NT2/D1 (cell line): ENCODE results near the gene KIF13A.
A peak's percentile ranks its signal among the peaks of the same experiment; 100 is the strongest.

Experiments
- DNase-seq: peaks from one replicate; pipeline ENCODE4 v3.0.0-alpha.2; 2011; ENCODE audit warnings: low read depth, low spot score
- H3K27me3 ChIP-seq: 2 replicates; pipeline ENCODE4 v1.6.0; 2011; ENCODE audit warnings: mild to moderate bottlenecking; ENCODE audit not compliant: insufficient read length, insufficient read depth
- H3K36me3 ChIP-seq: 2 replicates; pipeline ENCODE4 v1.6.1; 2011; ENCODE audit warnings: mild to moderate bottlenecking, low read length, mixed read lengths; ENCODE audit not compliant: insufficient read depth, insufficient read length
- H3K4me1 ChIP-seq: 2 replicates; pipeline ENCODE4 v1.5.1; 2011; ENCODE audit not compliant: insufficient read depth, insufficient read length
- H3K4me3 ChIP-seq: 2 replicates; pipeline ENCODE4 v1.5.1; 2011; ENCODE audit warnings: low read depth; ENCODE audit not compliant: insufficient read length
- H3K9ac ChIP-seq: 2 replicates; pipeline ENCODE4 v1.6.0; 2011; ENCODE audit warnings: low read depth; ENCODE audit not compliant: insufficient read length
- H3K9me3 ChIP-seq: 2 replicates; pipeline ENCODE4 v1.5.1; 2011; ENCODE audit warnings: mild to moderate bottlenecking, low read length; ENCODE audit not compliant: insufficient read depth
- SUZ12 ChIP-seq: IDR thresholded peaks from 2 replicates; pipeline ENCODE4 v1.6.1; 2011; ENCODE audit not compliant: insufficient read length, insufficient read depth; ENCODE audit errors: extremely low read depth
- YY1 ChIP-seq: IDR thresholded peaks from 2 replicates; pipeline ENCODE4 v1.6.1; 2011; ENCODE audit not compliant: insufficient read length, insufficient read depth
- ZNF274 ChIP-seq: IDR thresholded peaks from 2 replicates; pipeline ENCODE4 v1.6.1; 2011; ENCODE audit warnings: mild to moderate bottlenecking, low read depth, low read length

Gene KIF13A

DNA sequence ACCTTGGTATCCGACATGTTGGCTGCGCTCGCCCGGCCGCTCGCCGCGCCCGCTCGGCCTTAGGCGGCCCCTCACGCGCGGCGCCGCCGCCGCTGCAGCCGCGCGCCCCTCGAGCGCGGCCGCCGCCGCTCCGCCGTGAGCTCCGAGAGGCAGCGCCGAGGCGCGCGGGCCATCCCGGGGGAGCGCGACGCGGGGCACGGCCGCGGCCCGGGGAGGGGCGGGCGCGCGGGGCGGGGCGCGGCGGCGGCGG is at the start of gene KIF13A:
TSS of gene KIF13A (minus strand) at position 189 of the 250 bp plus-strand sequence. CDS start at position 17, 172 bp downstream.
- TF ChIP-seq SUZ12 = no peak
- TF ChIP-seq ZNF274 = no peak
- TF ChIP-seq YY1 = no peak
- DNase-seq = no peak
- H3K9me3 ChIP-seq = no peaks in the 10 kb centered on the region
- H3K9ac ChIP-seq = peak within 1 kb of the TSS; percentile 81
- no peaks in the 10 kb centered on the region for H3K4me1 ChIP-seq
- peaks cover 9% of the 10 kb centered on the region for H3K36me3 ChIP-seq
- peak within 1 kb of the TSS; percentile 62 for H3K4me3 ChIP-seq
- peaks cover 14% of the 10 kb centered on the region for H3K27me3 ChIP-seq

- no peak overlapping the region for H3K9ac ChIP-seq
- no peaks in the 10 kb centered on the region for H3K4me1 ChIP-seq
- TF ChIP-seq ZNF274 (no peak), SUZ12 (no peak), YY1 (no peak)
- no peaks in the 10 kb centered on the region for H3K27me3 ChIP-seq
- H3K36me3 ChIP-seq = no peaks in the 10 kb centered on the region
- H3K9me3 ChIP-seq = no peaks in the 10 kb centered on the region
- DNase-seq = no peak
- no peak overlapping the region for H3K4me3 ChIP-seq
Observed at GRCh38 chr6:18036781-18037180, 49.3 kb upstream of the KIF13A start.

DNA sequence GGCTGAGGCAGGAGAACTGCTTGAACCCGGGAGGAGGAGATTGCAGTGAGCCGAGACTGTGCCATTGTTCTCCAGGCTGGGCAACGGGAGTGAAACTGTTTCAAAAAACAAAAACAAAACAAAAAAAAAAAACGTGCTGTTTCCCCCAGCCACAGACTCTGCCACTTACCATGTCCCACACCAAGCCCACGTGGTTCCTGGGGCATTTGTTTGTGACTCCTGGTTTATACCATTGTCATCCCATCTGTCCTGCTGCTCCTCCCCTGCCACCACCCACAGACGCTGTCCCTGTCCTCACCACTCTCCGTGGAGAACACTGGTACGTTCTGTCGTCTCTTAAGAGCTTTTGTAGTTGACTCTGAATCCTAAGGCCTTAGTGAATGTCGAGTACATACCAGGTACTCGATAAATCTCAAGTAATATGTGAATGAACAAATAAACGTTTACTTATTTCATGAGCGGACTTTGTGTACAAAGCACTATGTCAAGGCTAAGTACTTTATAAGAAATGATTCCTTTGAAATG is 48.0 kb upstream of the KIF13A start:
- H3K27me3 ChIP-seq = no peaks in the 10 kb centered on the region
- no peaks in the 10 kb centered on the region for H3K9me3 ChIP-seq
- no peaks in the 10 kb centered on the region for H3K4me1 ChIP-seq
- H3K4me3 ChIP-seq = no peak overlapping the region
- no peak overlapping the region for H3K9ac ChIP-seq
- no peak for DNase-seq
- TF ChIP-seq YY1 (no peak), SUZ12 (no peak), ZNF274 (no peak)
- H3K36me3 ChIP-seq = no peaks in the 10 kb centered on the region

- Histone ChIP-seq H3K9ac (no peak overlapping the region), H3K36me3 (no peaks in the 10 kb centered on the region), H3K9me3 (no peaks in the 10 kb centered on the region), H3K27me3 (no peaks in the 10 kb centered on the region), H3K4me3 (no peak overlapping the region), H3K4me1 (no peaks in the 10 kb centered on the region)
- no peak for TF ChIP-seq ZNF274
- TF ChIP-seq SUZ12 = no peak
- no peak for TF ChIP-seq YY1
- DNase-seq = no peak
Observed at GRCh38 chr6:18034798-18035202, 47.4 kb upstream of the KIF13A start.

- Histone ChIP-seq H3K4me3 (no peak overlapping the region), H3K27me3 (no peaks in the 10 kb centered on the region), H3K9ac (no peak overlapping the region)
Observed at GRCh38 chr6:18031680-18032256, 44.3 kb upstream of the KIF13A start.

DNA sequence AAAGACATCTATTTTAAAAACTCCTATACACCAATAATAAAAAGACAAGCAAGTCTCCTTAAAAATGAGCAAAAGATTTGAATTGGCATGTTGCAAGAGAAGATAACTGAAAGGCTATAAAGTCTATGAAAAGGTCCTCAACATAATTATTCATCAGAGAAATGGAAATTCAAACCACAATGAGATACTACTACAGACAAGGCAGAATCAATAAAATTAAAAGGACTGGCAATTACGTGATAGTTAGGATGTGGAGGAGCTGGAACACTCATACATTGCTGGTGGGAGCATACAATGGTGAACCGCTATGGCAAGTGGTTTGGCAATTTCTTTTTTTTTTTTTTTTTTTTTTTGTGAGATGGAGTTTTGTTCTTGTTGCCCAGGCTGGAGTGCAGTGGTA is 43.8 kb upstream of the KIF13A start:
- Histone ChIP-seq H3K9me3 (no peaks in the 10 kb centered on the region), H3K9ac (no peak overlapping the region), H3K27me3 (no peaks in the 10 kb centered on the region), H3K36me3 (no peaks in the 10 kb centered on the region), H3K4me3 (no peak overlapping the region), H3K4me1 (no peaks in the 10 kb centered on the region)
- TF ChIP-seq YY1 = no peak
- no peak for TF ChIP-seq SUZ12
- no peak for TF ChIP-seq ZNF274
- DNase-seq = no peak

More at GRCh38 chr6:18031680-18032256, 44.3 kb upstream of the KIF13A start:
- H3K9me3 ChIP-seq = no peaks in the 10 kb centered on the region
- TF ChIP-seq SUZ12 (no peak), ZNF274 (no peak), YY1 (no peak)
- H3K4me1 ChIP-seq = no peaks in the 10 kb centered on the region
- no peak for DNase-seq
- H3K36me3 ChIP-seq = no peaks in the 10 kb centered on the region

DNA sequence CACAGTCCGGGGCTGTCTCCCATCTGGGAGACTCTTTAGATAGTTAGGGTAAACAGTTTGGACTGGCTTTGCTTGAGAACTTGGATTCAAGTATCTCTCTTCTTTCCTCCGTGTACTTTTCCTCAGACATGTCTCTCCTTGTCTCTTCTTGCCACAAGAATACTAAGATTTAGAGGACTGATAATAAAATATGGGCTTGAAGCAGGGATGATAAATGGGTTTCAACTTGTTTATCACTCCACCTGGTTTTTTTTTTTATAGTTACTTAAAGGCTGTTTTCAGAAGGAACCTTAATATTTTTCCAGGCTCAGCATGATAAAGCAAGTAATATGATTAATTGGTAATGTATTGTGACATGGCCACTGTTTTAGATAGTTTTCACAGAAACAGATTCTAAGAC is 40.9 kb upstream of the KIF13A start:
- Histone ChIP-seq H3K36me3 (no peaks in the 10 kb centered on the region), H3K4me3 (no peak overlapping the region), H3K27me3 (no peaks in the 10 kb centered on the region), H3K9ac (no peak overlapping the region), H3K9me3 (no peaks in the 10 kb centered on the region), H3K4me1 (no peaks in the 10 kb centered on the region)
- no peak for DNase-seq
- no peak for TF ChIP-seq SUZ12
- TF ChIP-seq ZNF274 = no peak
- TF ChIP-seq YY1 = no peak

DNA sequence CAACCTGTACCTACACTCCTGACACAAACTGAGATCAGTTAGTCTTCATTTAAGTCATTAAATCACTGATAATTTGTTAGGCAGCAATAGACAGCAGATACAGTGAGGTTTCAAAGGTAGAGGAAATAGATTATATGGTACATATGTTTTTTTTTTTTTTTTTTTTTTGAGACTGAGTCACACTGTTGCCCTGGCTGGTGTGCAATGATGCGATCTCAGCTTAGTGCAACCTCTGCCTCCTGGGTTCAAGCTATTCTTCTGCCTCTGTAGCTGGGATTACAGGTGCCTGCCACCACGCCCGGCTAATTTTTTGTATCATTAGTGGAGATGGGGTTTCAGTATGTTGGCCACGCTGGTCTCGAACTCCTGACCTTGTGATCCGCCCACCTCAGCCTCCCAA is 38.2 kb upstream of the KIF13A start:
- Histone ChIP-seq H3K36me3 (no peaks in the 10 kb centered on the region), H3K9ac (no peak overlapping the region), H3K4me3 (no peak overlapping the region), H3K27me3 (no peaks in the 10 kb centered on the region), H3K4me1 (no peaks in the 10 kb centered on the region), H3K9me3 (0 out of 2 replicates have a peak, but pooled peaks cover 4% of the 10 kb centered on the region)
- DNase-seq = no peak
- no peak for TF ChIP-seq SUZ12
- no peak for TF ChIP-seq ZNF274
- no peak for TF ChIP-seq YY1
